Fibroblast of skin of left biceps (primary cell): ENCODE results near the gene HPS4.
A peak's percentile ranks its signal among the peaks of the same experiment; 100 is the strongest.
"Not testable (repeated sequence)": the region's sequence is repeated elsewhere in the genome, so short reads cannot be mapped to it uniquely, and the experiment has no call there.

Source experiments
- DNase-seq, 2 experiments: peaks; one replicate each; pipeline ENCODE4 v3.0.0-alpha.2; 2013; ENCODE audit warnings: low read depth in 2 of 2

Gene HPS4

GRCh38 chr22:26443901-26444690 is 39.5 kb downstream of the HPS4 start:
- DNase-seq: no peak

- DNase-seq: no peak
These were observed 41.4 kb downstream of the HPS4 start for GRCh38 chr22:26442086-26442756.

- DNase-seq: no peak
These were observed 44.0 kb downstream of the HPS4 start for GRCh38 chr22:26439559-26439958.

- not testable (repeated sequence) for DNase-seq
These were observed 44.8 kb downstream of the HPS4 start for GRCh38 chr22:26438776-26439175.

- no peak for DNase-seq
These were observed 45.7 kb downstream of the HPS4 start for GRCh38 chr22:26437694-26438392.

GRCh38 chr22:26436903-26437515 is 46.6 kb downstream of the HPS4 start:
- no peak for DNase-seq

GRCh38 chr22:26435327-26436093 is 48.1 kb downstream of the HPS4 start:
- DNase-seq: no peak

GRCh38 chr22:26433805-26434204 is 49.8 kb downstream of the HPS4 start:
- no peak for DNase-seq

GRCh38 chr22:26432619-26433311 is 50.8 kb downstream of the HPS4 start:
- DNase-seq: no peak

- peak in 1 of 2 experiments; percentile 10 for DNase-seq
These were observed 52.2 kb downstream of the HPS4 start for GRCh38 chr22:26431261-26431995.

GRCh38 chr22:26430600-26430999 is 53.0 kb downstream of the HPS4 start:
- DNase-seq: no peak

GRCh38 chr22:26429458-26430286 is 53.9 kb downstream of the HPS4 start:
- DNase-seq: no peak

- DNase-seq: peak; percentile 30 to 36
These were observed 54.8 kb downstream of the HPS4 start, which contains the start of gene ASPHD2 for GRCh38 chr22:26428515-26429457. Gene ASPHD2 (plus strand): TSS chr22:26429260. CDS start chr22:26433616, 4,356 bp downstream.

- no peak for DNase-seq
These were observed 56.7 kb downstream of the HPS4 start for GRCh38 chr22:26426924-26427323.

GRCh38 chr22:26418620-26419019 is 65.0 kb downstream of the HPS4 start:
- DNase-seq: no peak

- DNase-seq: no peak
These were observed 66.2 kb downstream of the HPS4 start for GRCh38 chr22:26417406-26417805.

- peak; percentile 77 to 79 for DNase-seq
These were observed 66.8 kb downstream of the HPS4 start for GRCh38 chr22:26416670-26417276.
